CD8-positive, alpha-beta memory T cell (primary cell): ENCODE data around the gene GPS2. TPM values are rescaled to one million over a fixed set of nuclear protein-coding genes. Genes with fewer than 3 reads are reported as not detected.
"Not testable (repeated sequence)": the region's sequence is repeated elsewhere in the genome, so short reads cannot be mapped to it uniquely, and the experiment has no call there.

Experiments
- CTCF ChIA-PET: fragments of 350-600 bp; sonication (Branson Sonifier 250); formaldehyde crosslinking; loops from one replicate; lab custom pipeline; 2021; ENCODE audit warnings: antibody characterized with exemption; lab: Charles Lee
- POLR2A ChIA-PET: fragments of 350-600 bp; sonication (Branson Sonifier 250); formaldehyde crosslinking; loops from one replicate; lab custom pipeline; 2021; ENCODE audit warnings: antibody characterized with exemption; lab: Charles Lee
- DNase-seq, 5 donors: peaks; one replicate each; pipeline versions ENCODE4 v3.0.0 to v3.0.0-alpha.2; 2020 to 2022; ENCODE audit warnings: mixed read lengths in 1 of 5
- H3K27ac ChIP-seq: one replicate; pipeline ENCODE4 v1.7.0; 2013; ENCODE audit warnings: low read depth, mild to moderate bottlenecking, low read length, moderate library complexity
- H3K27me3 ChIP-seq: 2 replicates; pipeline ENCODE4 v1.7.0; 2013; ENCODE audit warnings: low read length, mild to moderate bottlenecking; ENCODE audit not compliant: insufficient read depth, poor library complexity, severe bottlenecking
- H3K36me3 ChIP-seq: 2 replicates; pipeline ENCODE4 v1.7.0; 2013; ENCODE audit warnings: mild to moderate bottlenecking, low read length, moderate library complexity; ENCODE audit not compliant: insufficient read depth
- H3K4me1 ChIP-seq: 2 replicates; pipeline ENCODE4 v1.7.0; 2013; ENCODE audit warnings: mild to moderate bottlenecking, low read length, moderate library complexity; ENCODE audit not compliant: insufficient read depth
- H3K4me3 ChIP-seq: 2 replicates; pipeline ENCODE4 v1.7.0; 2013; ENCODE audit warnings: mild to moderate bottlenecking, low read length
- H3K9me3 ChIP-seq: 2 replicates; pipeline ENCODE4 v1.7.0; 2013; ENCODE audit warnings: mild to moderate bottlenecking, low read length
- H3K27ac Mint-ChIP-seq, 8 donors: one replicate each; pipeline ENCODE4 v1.8.0; 2020 to 2021; ENCODE audit warnings: mixed read lengths in 8 of 8, mild to moderate bottlenecking in 6 of 8, inconsistent platforms in 3 of 8, moderate library complexity in 3 of 8
- H3K27me3 Mint-ChIP-seq, 2 donors: one replicate each; pipeline ENCODE4 v1.8.0; 2020 to 2021; ENCODE audit warnings: mixed read lengths in 2 of 2, mild to moderate bottlenecking in 1 of 2, moderate library complexity in 1 of 2
- H3K36me3 Mint-ChIP-seq, 3 donors: one replicate each; pipeline ENCODE4 v1.8.0; 2020 to 2021; ENCODE audit warnings: mixed read lengths in 3 of 3, inconsistent platforms in 1 of 3, mild to moderate bottlenecking in 1 of 3
- H3K4me1 Mint-ChIP-seq, 3 donors: one replicate each; pipeline ENCODE4 v1.8.0; 2020 to 2021; ENCODE audit warnings: mixed read lengths in 3 of 3, inconsistent platforms in 1 of 3, mild to moderate bottlenecking in 1 of 3
- H3K4me3 Mint-ChIP-seq, 7 donors: one replicate each; pipeline ENCODE4 v1.8.0; 2020 to 2021; ENCODE audit warnings: mixed read lengths in 7 of 7, mild to moderate bottlenecking in 6 of 7, moderate library complexity in 4 of 7, inconsistent platforms in 2 of 7
- H3K9me3 Mint-ChIP-seq, 5 donors: one replicate each; pipeline ENCODE4 v1.8.0; 2020 to 2022; ENCODE audit warnings: mixed read lengths in 5 of 5, mild to moderate bottlenecking in 3 of 5, moderate library complexity in 2 of 5, inconsistent platforms in 1 of 5
- polyA plus RNA-seq: library from polyadenylated mRNA; unstranded; fragments of 300-500 nt; fragmentation: Illumina TruSeq; gene quantifications from one replicate; pipeline ENCODE4 v1.2.3, GENCODE V29; 2021
- total RNA-seq, 2 experiments: library from RNA; stranded (reverse); gene quantifications; one replicate each; pipeline ENCODE4 v1.2.3, GENCODE V29; 2021

The GPS2 gene
- total and polyA plus RNA-seq, 3 experiments from 2014 or later, result 81.1 to 116 (median 85.2) TPM

DNA sequence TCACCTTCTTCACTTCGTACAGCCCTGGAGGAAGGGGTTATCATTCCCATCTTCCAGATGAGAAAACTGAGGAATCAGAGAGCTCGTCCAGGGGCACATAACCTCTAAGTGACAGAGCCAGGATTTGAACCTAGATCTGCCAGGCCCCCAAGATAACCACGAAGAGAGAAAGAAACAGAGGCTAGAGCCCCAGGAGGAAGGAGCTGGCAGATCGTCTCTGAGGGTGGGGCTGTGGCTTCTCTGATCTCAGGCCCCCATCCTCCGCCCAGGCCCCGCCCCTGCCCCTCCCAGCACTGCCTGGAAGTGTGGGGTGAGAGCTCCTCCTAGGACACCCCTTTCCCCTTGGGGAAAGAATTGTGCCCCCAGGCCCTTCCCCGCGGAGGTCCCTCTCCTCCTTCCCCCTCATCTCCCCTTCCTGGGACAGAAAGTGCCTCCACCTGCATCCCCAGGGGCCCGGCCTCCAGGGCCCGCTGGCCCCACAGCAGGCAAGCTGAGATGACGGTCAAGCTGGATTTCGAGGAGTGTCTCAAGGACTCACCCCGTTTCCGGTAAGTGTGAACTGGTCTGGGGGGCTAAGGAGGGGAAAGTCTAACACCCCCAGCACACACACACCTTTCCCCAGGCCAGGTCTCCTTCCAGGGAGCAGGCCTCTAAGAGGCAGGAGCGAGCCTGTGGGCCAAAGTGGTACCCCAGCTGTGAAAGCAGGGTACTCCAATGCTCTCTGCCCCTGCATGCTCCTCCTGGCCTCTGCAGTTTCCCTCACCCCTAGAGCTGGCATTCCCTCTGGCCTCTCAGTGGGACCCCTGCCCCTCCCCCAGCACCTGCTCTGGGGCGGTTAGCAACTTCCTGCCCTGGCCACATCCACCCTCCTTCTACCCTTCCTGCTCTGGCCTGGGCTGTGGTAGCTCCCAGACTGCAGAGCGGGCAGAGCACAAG lies 21.3 kb upstream of the GPS2 start, which contains the start of gene ACAP1:
Gene ACAP1 (plus strand): TSS at position 290 of the 936 bp plus-strand sequence. CDS start 206 bp downstream, at position 496.
- H3K9me3 ChIP-seq, result no peaks in the 10 kb centered on the region
- peak within 1 kb of the TSS; percentile 88 to 98 (median 93) for H3K4me3 Mint-ChIP-seq
- no peaks in the 10 kb centered on the region for H3K27me3 Mint-ChIP-seq
- H3K36me3 Mint-ChIP-seq, result peaks cover 0 to 37% (median 7%) of the 10 kb centered on the region in 3 donors
- H3K27ac Mint-ChIP-seq, result peak within 1 kb of the TSS; percentile 89 to 98 (median 97)
- H3K27ac ChIP-seq, result peak within 1 kb of the TSS; percentile 74
- peaks cover 10% of the 10 kb centered on the region for H3K36me3 ChIP-seq
- peaks cover 47 to 68% (median 66%) of the 10 kb centered on the region in 3 donors for H3K4me1 Mint-ChIP-seq
- H3K4me3 ChIP-seq, result peak within 1 kb of the TSS; percentile 99
- H3K4me1 ChIP-seq, result peaks cover 69% of the 10 kb centered on the region
- H3K9me3 Mint-ChIP-seq, result no peaks in the 10 kb centered on the region
- ChIA-PET CTCF (interaction anchor here (1.0 to 8.9 kb wide), 14 partner anchors 11 to 351 kb away, joined by 3 to 85 read pairs (median 6); partner anchors contain the start of genes NEURL4, TMEM102, TMEM256 and TMEM95), POLR2A (interaction anchor here (0.7 to 2.2 kb wide), 24 partner anchors 9 to 351 kb away, joined by 3 to 24 read pairs (median 4); partner anchors contain the start of genes GABARAP, GPS2, MPDU1 and POLR2A)
- peak; percentile 78 to 90 (median 81) for DNase-seq
- no peaks in the 10 kb centered on the region for H3K27me3 ChIP-seq

- Histone ChIP-seq H3K4me3 (peak overlapping the region; percentile 99), H3K4me1 (peaks cover 73% of the 10 kb centered on the region)
- H3K36me3 ChIP-seq, H3K27me3 ChIP-seq, DNase-seq, H3K9me3 ChIP-seq, H3K27me3 Mint-ChIP-seq, H3K9me3 Mint-ChIP-seq, H3K27ac ChIP-seq: not testable (repeated sequence)
- H3K36me3 Mint-ChIP-seq, result peaks cover 0 to 31% (median 7%) of the 10 kb centered on the region in 3 donors
- POLR2A ChIA-PET, result interaction anchor here (0.5 to 2.2 kb wide), 20 partner anchors 9 to 351 kb away, joined by 3 to 24 read pairs (median 4); partner anchors contain the start of genes GABARAP, GPS2, MPDU1 and POLR2A
- CTCF ChIA-PET, result interaction anchor here (1.2 to 8.9 kb wide), 11 partner anchors 10 to 352 kb away, joined by 3 to 85 read pairs (median 7); partner anchors contain the start of genes NEURL4, TMEM102, TMEM95 and TP53
- peaks cover 46 to 68% (median 67%) of the 10 kb centered on the region in 3 donors for H3K4me1 Mint-ChIP-seq
- peak overlapping the region; percentile 88 to 98 (median 93) for H3K4me3 Mint-ChIP-seq
- H3K27ac Mint-ChIP-seq, result peak overlapping the region; percentile 81 to 98 (median 97)
Observed at GRCh38 chr17:7335765-7336164, 20.6 kb upstream of the GPS2 start.

GRCh38 chr17:7334938-7335538 lies 19.9 kb upstream of the GPS2 start:
- no peaks in the 10 kb centered on the region for H3K9me3 Mint-ChIP-seq
- H3K36me3 Mint-ChIP-seq, result peaks cover 0 to 26% (median 7%) of the 10 kb centered on the region in 3 donors
- no peaks in the 10 kb centered on the region for H3K27me3 Mint-ChIP-seq
- peaks cover 47 to 70% (median 67%) of the 10 kb centered on the region in 3 donors for H3K4me1 Mint-ChIP-seq
- H3K9me3 ChIP-seq, result no peaks in the 10 kb centered on the region
- no peak for DNase-seq
- peaks cover 76% of the 10 kb centered on the region for H3K4me1 ChIP-seq
- no peak overlapping the region for H3K4me3 ChIP-seq
- H3K36me3 ChIP-seq, result peaks cover 6% of the 10 kb centered on the region
- H3K27ac ChIP-seq, result no peak overlapping the region
- H3K4me3 Mint-ChIP-seq, result peak overlapping the region; percentile 44 to 98 (median 92)
- H3K27me3 ChIP-seq, result no peaks in the 10 kb centered on the region
- ChIA-PET CTCF (interaction anchor here (1.4 to 8.9 kb wide), 7 partner anchors 10 to 352 kb away, joined by 3 to 85 read pairs (median 7); partner anchors contain the start of genes NEURL4, TMEM95 and TP53), POLR2A (interaction anchor here (0.5 to 0.8 kb wide), 2 partner anchors 11 to 140 kb away, joined by 3 to 4 read pairs; no protein-coding TSS in a partner anchor)
- peak overlapping the region; percentile 81 to 98 (median 96) for H3K27ac Mint-ChIP-seq

DNA sequence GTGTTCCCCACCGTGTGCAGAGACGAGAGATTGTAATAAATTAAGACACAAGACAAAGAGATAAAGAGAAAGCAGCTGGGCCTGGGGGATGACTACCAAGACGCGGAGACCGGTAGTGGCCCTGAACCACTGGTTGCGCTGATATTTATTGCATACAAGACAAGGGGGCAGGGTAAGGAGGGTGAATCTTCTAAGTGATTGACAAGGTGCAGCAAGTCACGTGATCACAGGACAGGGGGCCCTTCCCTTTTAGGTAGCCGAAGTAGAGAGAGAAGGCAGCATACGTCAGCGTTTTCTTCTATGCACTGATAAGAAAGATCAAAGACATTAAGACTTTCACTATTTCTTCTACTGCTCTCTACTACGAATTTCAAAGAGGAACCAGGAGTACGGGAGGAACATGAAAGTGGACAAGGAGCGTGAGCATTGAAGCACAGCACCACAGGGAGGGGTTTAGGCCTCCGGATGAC lies 17.5 kb upstream of the GPS2 start:
- Histone ChIP-seq H3K4me3 (peak overlapping the region; percentile 29), H3K4me1 (peaks cover 66% of the 10 kb centered on the region)
- H3K27ac ChIP-seq, H3K9me3 Mint-ChIP-seq, H3K27me3 Mint-ChIP-seq, H3K27me3 ChIP-seq, CTCF ChIA-PET, POLR2A ChIA-PET, H3K36me3 ChIP-seq, H3K9me3 ChIP-seq: not testable (repeated sequence)
- H3K4me1 Mint-ChIP-seq, result peaks cover 54 to 76% (median 67%) of the 10 kb centered on the region in 3 donors
- DNase-seq, result peak in 4 of 5 donors; percentile 30 to 71 (median 54)
- peaks cover 0 to 20% (median 3%) of the 10 kb centered on the region in 3 donors for H3K36me3 Mint-ChIP-seq
- H3K4me3 Mint-ChIP-seq, result peak overlapping the region; percentile 38 to 87 (median 60)
- H3K27ac Mint-ChIP-seq, result peak overlapping the region; percentile 6 to 92 (median 81)

GRCh38 chr17:7332111-7332510 lies 17.0 kb upstream of the GPS2 start:
- Histone ChIP-seq H3K4me1 (peaks cover 60% of the 10 kb centered on the region), H3K27ac (no peak overlapping the region), H3K4me3 (peak overlapping the region; percentile 29), H3K36me3 (no peaks in the 10 kb centered on the region), H3K27me3 (no peaks in the 10 kb centered on the region), H3K9me3 (no peaks in the 10 kb centered on the region)
- ChIA-PET POLR2A (interaction anchor here (0.6 kb wide), 1 partner anchor 36 kb away, joined by 6 read pairs; no protein-coding TSS in a partner anchor), CTCF (no interaction called here)
- Mint-ChIP-seq H3K27me3 (peaks cover 0 to 2% of the 10 kb centered on the region in 2 donors), H3K4me1 (peaks cover 49 to 76% (median 61%) of the 10 kb centered on the region in 3 donors), H3K9me3 (no peaks in the 10 kb centered on the region), H3K4me3 (peak overlapping the region; percentile 38 to 87 (median 60)), H3K27ac (peak overlapping the region in 7 of 8 donors; percentile 6 to 92 (median 65)), H3K36me3 (peaks cover 0 to 16% (median 0%) of the 10 kb centered on the region in 3 donors)
- no peak for DNase-seq

DNA sequence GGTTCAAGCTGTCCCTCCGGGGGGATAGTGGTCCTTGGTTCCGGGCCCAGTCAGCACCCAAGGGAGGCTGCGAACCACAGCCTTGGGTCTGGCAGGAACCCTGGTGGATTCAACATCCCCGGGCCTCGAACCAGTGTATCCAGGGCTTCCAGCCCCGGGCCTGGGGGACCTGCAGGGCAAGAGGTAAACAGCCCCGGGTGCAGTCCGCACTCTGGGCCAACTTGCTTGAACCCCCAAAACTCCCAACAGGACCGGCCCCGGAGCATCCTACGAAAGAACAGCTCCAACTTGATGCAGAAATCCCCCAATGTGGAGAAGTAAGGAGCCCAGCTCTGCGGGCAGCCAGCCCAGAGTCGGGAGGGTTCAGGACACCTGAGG lies 15.5 kb upstream of the GPS2 start:
- Histone ChIP-seq H3K4me3 (peak overlapping the region; percentile 79), H3K27me3 (no peaks in the 10 kb centered on the region), H3K36me3 (no peaks in the 10 kb centered on the region), H3K9me3 (no peaks in the 10 kb centered on the region), H3K27ac (peak overlapping the region; percentile 82), H3K4me1 (peaks cover 52% of the 10 kb centered on the region)
- peak overlapping the region; percentile 91 to 99 (median 97) for H3K4me3 Mint-ChIP-seq
- ChIA-PET CTCF (interaction anchor here (1.0 to 1.6 kb wide), 7 partner anchors 9 to 106 kb away, joined by 3 to 6 read pairs (median 5); no protein-coding TSS in a partner anchor), POLR2A (interaction anchor here (1.3 to 2.5 kb wide), 3 partner anchors 15 to 20 kb away, joined by 4 to 21 read pairs (median 11); partner anchors contain the start of genes GPS2 and KCTD11)
- no peak for DNase-seq
- peaks cover 41 to 65% (median 51%) of the 10 kb centered on the region in 3 donors for H3K4me1 Mint-ChIP-seq
- no peaks in the 10 kb centered on the region for H3K9me3 Mint-ChIP-seq
- peaks cover 0 to 2% of the 10 kb centered on the region in 2 donors for H3K27me3 Mint-ChIP-seq
- peak overlapping the region in 4 of 8 donors; percentile 14 to 99 (median 97) for H3K27ac Mint-ChIP-seq
- H3K36me3 Mint-ChIP-seq, result peaks cover 0 to 22% (median 0%) of the 10 kb centered on the region in 3 donors
